Esophagus squamous epithelium (tissue), 4 donors: ENCODE results near the gene GPHN.

Experiments
- POLR2A ChIP-seq, 4 donors: fragments of 450-650 bp; IDR thresholded peaks; one replicate each; pipeline ENCODE4 v1.6.1; 2017; ENCODE audit warnings: antibody characterized with exemption in 4 of 4, mild to moderate bottlenecking in 4 of 4, moderate library complexity in 3 of 4
- TF ChIP-seq, protein P1 (sequence below), 6 experiments: fragments of 450-650 bp in 4 of 6; fragments of 200-600 bp in 2 of 6; sonication (generic) in 2 of 6; IDR thresholded peaks; one replicate each; pipeline ENCODE4 v1.5.1; 2016 to 2019; ENCODE audit warnings: antibody characterized with exemption in 6 of 6, mild to moderate bottlenecking in 4 of 6, moderate library complexity in 4 of 6

DNA sequence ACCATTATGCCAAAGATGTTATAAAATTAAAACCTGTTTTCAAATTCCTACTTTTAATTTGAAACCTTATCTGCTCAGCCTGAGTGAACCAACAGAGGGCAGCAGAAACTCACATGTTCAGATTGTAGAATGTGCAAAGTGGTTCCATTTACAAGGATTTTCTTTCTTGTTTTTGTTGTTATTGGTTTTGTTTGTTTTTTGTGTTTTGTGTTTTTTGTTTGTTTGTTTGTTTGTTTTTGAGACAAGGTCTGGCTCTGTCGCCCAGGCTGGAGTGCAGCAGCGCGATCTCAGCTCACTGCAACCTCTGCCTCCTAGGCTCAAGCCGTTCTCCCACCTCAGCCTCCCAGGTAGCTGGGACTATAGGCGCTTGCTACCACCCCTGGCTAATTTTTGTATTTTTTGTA, 658.5 kb downstream of the GPHN start:
- TF ChIP-seq, protein P1, sequence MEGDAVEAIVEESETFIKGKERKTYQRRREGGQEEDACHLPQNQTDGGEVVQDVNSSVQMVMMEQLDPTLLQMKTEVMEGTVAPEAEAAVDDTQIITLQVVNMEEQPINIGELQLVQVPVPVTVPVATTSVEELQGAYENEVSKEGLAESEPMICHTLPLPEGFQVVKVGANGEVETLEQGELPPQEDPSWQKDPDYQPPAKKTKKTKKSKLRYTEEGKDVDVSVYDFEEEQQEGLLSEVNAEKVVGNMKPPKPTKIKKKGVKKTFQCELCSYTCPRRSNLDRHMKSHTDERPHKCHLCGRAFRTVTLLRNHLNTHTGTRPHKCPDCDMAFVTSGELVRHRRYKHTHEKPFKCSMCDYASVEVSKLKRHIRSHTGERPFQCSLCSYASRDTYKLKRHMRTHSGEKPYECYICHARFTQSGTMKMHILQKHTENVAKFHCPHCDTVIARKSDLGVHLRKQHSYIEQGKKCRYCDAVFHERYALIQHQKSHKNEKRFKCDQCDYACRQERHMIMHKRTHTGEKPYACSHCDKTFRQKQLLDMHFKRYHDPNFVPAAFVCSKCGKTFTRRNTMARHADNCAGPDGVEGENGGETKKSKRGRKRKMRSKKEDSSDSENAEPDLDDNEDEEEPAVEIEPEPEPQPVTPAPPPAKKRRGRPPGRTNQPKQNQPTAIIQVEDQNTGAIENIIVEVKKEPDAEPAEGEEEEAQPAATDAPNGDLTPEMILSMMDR (IDR thresholded peaks at IDR 0.05), result peak; percentile 63 to 81 (median 68)
- no peak for TF ChIP-seq POLR2A (IDR thresholded peaks at IDR 0.05)
